ENCODE results near the gene MRC2.

GRCh38 chr17:62605588-62605987 lies 21.9 kb upstream of the MRC2 start:
- no peak for TF ChIP-seq CTCF (IDR thresholded peaks at IDR 0.05; ENCODE audit: poor library complexity)
- no peak for TF ChIP-seq EZH2 (IDR thresholded peaks at IDR 0.05; ENCODE audit: borderline replicate concordance)

Data from hepatocyte (in vitro differentiated cells).